ENCODE results near the gene CEBPG.

Gene CEBPG

DNA sequence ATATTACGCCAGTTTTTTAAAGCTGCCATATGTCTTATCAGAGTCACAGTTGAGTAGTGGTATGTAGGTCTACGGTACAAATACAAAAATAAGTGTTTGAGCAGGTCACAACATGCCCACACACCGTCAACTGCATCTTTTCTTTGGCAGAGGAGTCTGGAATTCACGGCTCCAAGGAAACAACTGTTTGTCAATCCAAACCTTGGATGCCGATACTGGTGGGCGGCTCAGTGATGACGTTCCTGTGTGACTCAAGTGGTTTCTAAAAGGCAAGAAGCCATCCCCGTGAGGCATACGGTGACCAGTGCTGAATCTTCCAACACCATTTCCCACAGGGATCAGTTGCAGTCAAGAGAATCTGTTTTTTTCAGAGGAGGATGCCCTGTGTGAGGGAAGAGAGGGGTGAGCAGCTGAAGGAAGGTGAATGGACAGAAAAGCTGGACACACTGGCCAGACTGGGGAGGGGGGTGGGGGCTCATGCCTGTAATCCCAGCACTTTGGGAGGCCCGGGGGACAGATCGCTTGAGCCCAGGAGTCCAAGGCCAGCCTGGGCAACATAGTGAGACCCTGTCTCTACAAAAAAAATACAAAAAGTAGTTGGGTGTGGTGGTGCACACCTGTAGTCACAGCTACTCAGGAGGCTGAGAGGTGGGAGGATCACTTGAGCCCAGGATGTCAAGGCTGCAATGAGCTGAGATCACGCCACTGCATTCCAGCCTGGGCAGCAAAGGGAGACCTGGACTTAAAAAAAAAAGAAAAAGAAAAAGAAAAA, 22.8 kb upstream of the CEBPG start:
- Histone ChIP-seq H3K9ac (ENCODE audit: low read length in 2 of 2) (no peak overlapping the region), H3K27ac (ENCODE audit: low read length) (no peak overlapping the region), H3K4me3 (ENCODE audit: low read length in 2 of 2) (no peak overlapping the region), H3K9me3 (ENCODE audit: control insufficient read depth in 2 of 2, low read length in 2 of 2) (no peaks in the 10 kb centered on the region), H3K27me3 (ENCODE audit: control insufficient read depth in 1 of 2, insufficient read depth in 2 of 2, low read length in 2 of 2) (peaks cover 2 to 4% of the 10 kb centered on the region in 2 donors), H3K4me1 (ENCODE audit: control insufficient read depth, insufficient read depth, low read length) (no peaks in the 10 kb centered on the region), H3K36me3 (ENCODE audit: control insufficient read depth in 2 of 2, insufficient read depth in 2 of 2, low read length in 2 of 2) (no peaks in the 10 kb centered on the region)

DNA sequence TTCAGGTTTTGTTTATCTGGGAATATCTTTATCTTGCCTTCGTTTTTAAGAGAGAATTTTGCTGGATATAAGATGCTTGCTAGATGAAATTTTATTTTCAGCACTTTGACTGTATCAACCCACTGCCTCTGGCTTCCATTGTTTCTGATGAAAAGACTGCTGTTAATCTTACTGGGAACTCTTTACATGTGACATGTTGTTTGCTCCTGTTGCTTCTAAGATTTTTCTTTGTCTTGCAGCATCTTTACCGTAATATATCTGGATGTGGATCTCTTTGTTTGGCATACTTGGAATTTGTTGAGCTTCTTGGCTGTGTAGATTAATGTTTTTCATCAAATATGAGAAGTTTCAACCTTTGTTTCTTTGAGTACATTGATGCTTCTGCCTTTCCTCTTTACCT, 18.0 kb upstream of the CEBPG start:
- Histone ChIP-seq H3K27me3 (ENCODE audit: control insufficient read depth in 1 of 2, insufficient read depth in 2 of 2, low read length in 2 of 2) (peaks cover 0 to 2% of the 10 kb centered on the region in 2 donors), H3K4me3 (ENCODE audit: low read length in 2 of 2) (no peak overlapping the region), H3K36me3 (ENCODE audit: control insufficient read depth in 2 of 2, insufficient read depth in 2 of 2, low read length in 2 of 2) (no peaks in the 10 kb centered on the region)

DNA sequence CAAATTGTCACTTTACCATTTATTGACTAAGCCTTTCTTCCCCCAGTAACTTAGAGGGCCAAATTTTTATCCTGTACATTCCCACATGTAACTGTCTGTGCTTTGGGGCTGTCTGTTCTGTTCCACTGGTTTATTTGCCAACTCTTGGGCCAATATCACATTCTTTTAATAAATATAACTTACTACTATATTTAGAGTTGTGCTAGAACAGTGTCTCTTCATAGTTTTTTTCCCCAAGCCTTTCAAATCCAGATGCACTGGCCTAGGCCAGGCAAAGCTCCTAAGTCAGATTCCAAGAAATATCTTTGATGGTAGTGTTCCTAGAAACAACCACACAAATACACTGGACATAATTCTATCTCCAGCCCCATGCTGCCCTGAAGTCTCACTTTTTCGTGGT, 16.0 kb upstream of the CEBPG start:
- Histone ChIP-seq H3K4me1 (ENCODE audit: control insufficient read depth, insufficient read depth, low read length) (no peaks in the 10 kb centered on the region), H3K9ac (ENCODE audit: low read length in 2 of 2) (no peak overlapping the region), H3K36me3 (ENCODE audit: control insufficient read depth in 2 of 2, insufficient read depth in 2 of 2, low read length in 2 of 2) (no peaks in the 10 kb centered on the region), H3K4me3 (ENCODE audit: low read length in 2 of 2) (no peak overlapping the region), H3K27me3 (ENCODE audit: control insufficient read depth in 1 of 2, insufficient read depth in 2 of 2, low read length in 2 of 2) (peaks cover 0 to 4% of the 10 kb centered on the region in 2 donors), H3K9me3 (ENCODE audit: control insufficient read depth in 2 of 2, low read length in 2 of 2) (no peaks in the 10 kb centered on the region), H3K27ac (ENCODE audit: low read length) (no peak overlapping the region)

More for the DNA sequence above, 18.0 kb upstream of the CEBPG start:
- Histone ChIP-seq H3K27ac (ENCODE audit: low read length) (no peak overlapping the region), H3K9me3 (ENCODE audit: control insufficient read depth in 2 of 2, low read length in 2 of 2) (no peaks in the 10 kb centered on the region), H3K4me1 (ENCODE audit: control insufficient read depth, insufficient read depth, low read length) (no peaks in the 10 kb centered on the region), H3K9ac (ENCODE audit: low read length in 2 of 2) (no peak overlapping the region)

DNA sequence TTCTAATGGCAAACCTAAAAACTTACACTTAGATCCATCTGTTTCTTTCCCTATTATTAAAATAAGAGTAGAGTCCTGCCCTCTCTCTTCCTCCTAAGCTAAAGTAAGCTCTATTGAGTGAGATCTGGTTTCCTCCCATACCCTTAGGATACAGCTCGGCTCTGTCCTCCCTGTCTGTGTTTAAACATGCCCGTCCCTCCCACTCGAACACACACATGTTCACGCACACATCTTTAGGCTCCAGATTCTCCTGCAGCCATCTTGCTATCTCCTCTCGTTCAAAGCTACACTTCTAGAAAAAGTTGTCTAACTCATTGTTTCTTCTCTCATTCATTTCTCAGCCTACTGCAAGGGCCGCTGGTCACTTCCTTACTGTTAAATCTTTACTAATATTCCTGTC, 15.1 kb upstream of the CEBPG start:
- no peak overlapping the region for H3K4me3 ChIP-seq (ENCODE audit: low read length in 2 of 2)
- H3K27ac ChIP-seq (ENCODE audit: low read length), result no peak overlapping the region
- H3K9me3 ChIP-seq (ENCODE audit: control insufficient read depth in 2 of 2, low read length in 2 of 2), result no peaks in the 10 kb centered on the region
- no peaks in the 10 kb centered on the region for H3K36me3 ChIP-seq (ENCODE audit: control insufficient read depth in 2 of 2, insufficient read depth in 2 of 2, low read length in 2 of 2)
- no peaks in the 10 kb centered on the region for H3K4me1 ChIP-seq (ENCODE audit: control insufficient read depth, insufficient read depth, low read length)
- H3K9ac ChIP-seq (ENCODE audit: low read length in 2 of 2), result no peak overlapping the region
- peaks cover 0 to 5% of the 10 kb centered on the region in 2 donors for H3K27me3 ChIP-seq (ENCODE audit: control insufficient read depth in 1 of 2, insufficient read depth in 2 of 2, low read length in 2 of 2)

DNA sequence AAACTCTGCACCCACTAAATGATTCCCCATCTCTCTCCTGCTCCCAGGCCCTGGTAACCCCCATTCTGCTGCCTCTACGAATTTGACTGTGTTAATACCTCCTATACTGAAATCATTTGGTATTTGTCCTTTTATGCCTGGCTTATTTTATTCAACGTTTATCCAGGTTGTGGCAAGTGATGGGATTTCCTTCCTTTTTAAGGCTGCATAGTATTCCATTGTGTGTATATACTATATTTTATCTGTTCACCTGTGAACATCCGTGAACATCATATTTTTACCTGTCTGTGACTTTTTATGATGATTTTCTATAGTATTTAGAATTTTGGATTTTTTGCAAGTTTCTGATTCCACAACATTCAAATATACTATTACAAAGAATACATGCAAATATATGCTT, 13.9 kb upstream of the CEBPG start:
- no peaks in the 10 kb centered on the region for H3K36me3 ChIP-seq (ENCODE audit: control insufficient read depth in 2 of 2, insufficient read depth in 2 of 2, low read length in 2 of 2)
- no peak overlapping the region for H3K4me3 ChIP-seq (ENCODE audit: low read length in 2 of 2)
- no peak overlapping the region for H3K27ac ChIP-seq (ENCODE audit: low read length)
- H3K4me1 ChIP-seq (ENCODE audit: control insufficient read depth, insufficient read depth, low read length), result no peaks in the 10 kb centered on the region
- H3K9ac ChIP-seq (ENCODE audit: low read length in 2 of 2), result no peak overlapping the region
- H3K27me3 ChIP-seq (ENCODE audit: control insufficient read depth in 1 of 2, insufficient read depth in 2 of 2, low read length in 2 of 2), result peaks cover 0 to 5% of the 10 kb centered on the region in 2 donors
- no peaks in the 10 kb centered on the region for H3K9me3 ChIP-seq (ENCODE audit: control insufficient read depth in 2 of 2, low read length in 2 of 2)

DNA sequence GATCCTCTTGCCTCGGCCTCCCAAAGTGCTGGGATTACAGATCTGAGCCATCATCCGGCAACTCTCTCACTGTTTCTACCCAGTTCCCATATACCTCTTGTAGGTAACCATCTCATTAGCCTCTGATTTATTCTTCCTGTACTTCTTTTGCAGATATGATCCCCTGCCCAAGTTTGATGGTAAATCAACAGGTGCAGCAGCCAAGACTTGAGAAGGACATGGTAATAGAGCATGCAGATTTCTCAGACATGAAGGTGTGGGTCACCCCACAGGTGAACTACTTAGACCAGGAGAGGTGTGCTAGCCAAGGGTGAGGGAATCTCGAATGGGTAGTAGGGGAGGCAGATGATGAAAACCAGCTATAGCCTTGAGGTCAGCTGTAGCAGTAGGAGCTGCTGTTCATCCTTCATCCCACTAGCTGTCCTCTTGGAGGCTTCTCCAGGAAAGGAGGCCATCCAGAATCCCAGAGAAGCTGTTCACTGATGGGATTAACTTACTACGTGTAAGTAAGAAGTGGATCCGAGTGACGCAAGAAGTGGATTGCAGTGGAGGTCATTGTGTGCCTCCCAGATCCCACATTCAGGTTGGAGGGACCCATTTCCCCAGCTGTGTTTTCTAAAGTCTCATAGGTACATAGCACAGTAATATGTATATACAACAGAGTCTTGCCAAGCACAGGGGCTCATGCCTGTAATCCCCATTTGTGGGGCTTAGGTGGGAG, 10.8 kb upstream of the CEBPG start:
- no peak overlapping the region for H3K9ac ChIP-seq (ENCODE audit: low read length in 2 of 2)
- no peaks in the 10 kb centered on the region for H3K4me1 ChIP-seq (ENCODE audit: control insufficient read depth, insufficient read depth, low read length)
- no peaks in the 10 kb centered on the region for H3K9me3 ChIP-seq (ENCODE audit: control insufficient read depth in 2 of 2, low read length in 2 of 2)
- no peak overlapping the region for H3K27ac ChIP-seq (ENCODE audit: low read length)
- no peaks in the 10 kb centered on the region for H3K36me3 ChIP-seq (ENCODE audit: control insufficient read depth in 2 of 2, insufficient read depth in 2 of 2, low read length in 2 of 2)
- H3K27me3 ChIP-seq (ENCODE audit: control insufficient read depth in 1 of 2, insufficient read depth in 2 of 2, low read length in 2 of 2), result peaks cover 0 to 5% of the 10 kb centered on the region in 2 donors
- no peak overlapping the region for H3K4me3 ChIP-seq (ENCODE audit: low read length in 2 of 2)

DNA sequence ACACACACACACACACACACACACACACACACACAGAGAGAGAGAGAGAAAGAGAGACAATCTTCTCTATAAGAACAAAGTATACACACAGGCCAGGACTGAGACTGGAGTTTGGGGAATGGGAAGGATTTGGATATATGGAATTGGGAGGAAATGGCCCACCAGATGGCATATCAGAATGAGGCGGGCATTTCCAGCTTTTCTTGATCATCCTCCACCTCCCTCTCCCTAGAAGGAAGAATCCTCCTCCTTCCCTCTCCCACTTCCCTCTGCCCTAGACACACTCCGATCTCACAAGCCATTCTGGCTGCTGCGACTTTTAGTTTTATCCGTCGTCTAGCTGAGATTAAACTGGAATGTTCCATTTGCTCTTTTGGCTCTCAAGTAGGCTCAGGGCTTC, 10.0 kb upstream of the CEBPG start:
- peaks cover 0 to 5% of the 10 kb centered on the region in 2 donors for H3K27me3 ChIP-seq (ENCODE audit: control insufficient read depth in 1 of 2, insufficient read depth in 2 of 2, low read length in 2 of 2)
- no peaks in the 10 kb centered on the region for H3K4me1 ChIP-seq (ENCODE audit: control insufficient read depth, insufficient read depth, low read length)
- H3K9me3 ChIP-seq (ENCODE audit: control insufficient read depth in 2 of 2, low read length in 2 of 2), result no peaks in the 10 kb centered on the region

DNA sequence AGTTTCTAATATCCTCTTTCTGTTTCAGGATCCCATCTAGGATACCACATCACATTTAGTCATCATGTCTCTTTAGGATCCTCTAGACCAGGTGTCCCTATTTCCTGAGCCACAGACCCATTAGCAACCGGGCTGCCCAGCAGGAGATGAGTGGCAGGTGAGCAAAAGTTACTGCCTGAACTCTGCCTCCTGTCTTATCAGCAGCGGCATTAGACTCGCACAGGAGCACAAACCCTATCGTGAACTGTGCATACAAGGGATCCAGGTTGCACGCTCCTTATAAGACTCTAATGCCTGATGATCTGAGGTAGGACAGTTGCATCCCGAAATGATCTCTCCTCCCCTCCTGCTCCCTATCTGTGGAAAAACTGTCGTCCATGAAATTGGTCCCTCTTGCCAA, 7.8 kb upstream of the CEBPG start:
- no peak overlapping the region for H3K9ac ChIP-seq (ENCODE audit: low read length in 2 of 2)
- H3K27me3 ChIP-seq (ENCODE audit: control insufficient read depth in 1 of 2, insufficient read depth in 2 of 2, low read length in 2 of 2), result peaks cover 0 to 5% of the 10 kb centered on the region in 2 donors
- no peak overlapping the region for H3K4me3 ChIP-seq (ENCODE audit: low read length in 2 of 2)
- no peaks in the 10 kb centered on the region for H3K4me1 ChIP-seq (ENCODE audit: control insufficient read depth, insufficient read depth, low read length)
- H3K27ac ChIP-seq (ENCODE audit: low read length), result no peak overlapping the region
- no peaks in the 10 kb centered on the region for H3K36me3 ChIP-seq (ENCODE audit: control insufficient read depth in 2 of 2, insufficient read depth in 2 of 2, low read length in 2 of 2)
- H3K9me3 ChIP-seq (ENCODE audit: control insufficient read depth in 2 of 2, low read length in 2 of 2), result no peaks in the 10 kb centered on the region

More for the DNA sequence above, 10.0 kb upstream of the CEBPG start:
- H3K36me3 ChIP-seq (ENCODE audit: control insufficient read depth in 2 of 2, insufficient read depth in 2 of 2, low read length in 2 of 2), result no peaks in the 10 kb centered on the region
- no peak overlapping the region for H3K4me3 ChIP-seq (ENCODE audit: low read length in 2 of 2)
- H3K9ac ChIP-seq (ENCODE audit: low read length in 2 of 2), result no peak overlapping the region
- H3K27ac ChIP-seq (ENCODE audit: low read length), result no peak overlapping the region

DNA sequence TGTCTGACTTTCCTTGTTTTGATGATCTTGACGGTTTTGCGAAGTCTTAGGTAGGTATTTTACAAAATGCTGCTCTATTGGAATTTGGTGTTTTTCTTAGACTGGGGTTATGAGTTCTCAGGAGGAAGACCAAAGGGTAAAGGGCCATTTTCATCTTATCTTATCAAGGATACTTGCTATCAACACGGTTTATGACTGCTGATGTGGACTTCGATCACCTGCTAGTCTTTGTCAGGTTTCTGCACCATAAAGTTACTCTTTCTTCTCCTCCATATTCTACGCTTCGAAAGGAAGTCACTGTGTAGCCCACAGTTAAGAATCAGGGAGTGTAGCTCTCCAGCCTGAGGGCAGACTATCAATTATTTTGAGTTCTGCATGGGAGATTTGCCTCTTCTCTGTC, 7.4 kb upstream of the CEBPG start:
- Histone ChIP-seq H3K27ac (ENCODE audit: low read length) (no peak overlapping the region), H3K27me3 (ENCODE audit: control insufficient read depth in 1 of 2, insufficient read depth in 2 of 2, low read length in 2 of 2) (peaks cover 0 to 3% of the 10 kb centered on the region in 2 donors), H3K4me1 (ENCODE audit: control insufficient read depth, insufficient read depth, low read length) (no peaks in the 10 kb centered on the region), H3K4me3 (ENCODE audit: low read length in 2 of 2) (no peak overlapping the region), H3K9me3 (ENCODE audit: control insufficient read depth in 2 of 2, low read length in 2 of 2) (no peaks in the 10 kb centered on the region), H3K36me3 (ENCODE audit: control insufficient read depth in 2 of 2, insufficient read depth in 2 of 2, low read length in 2 of 2) (no peaks in the 10 kb centered on the region), H3K9ac (ENCODE audit: low read length in 2 of 2) (no peak overlapping the region)

DNA sequence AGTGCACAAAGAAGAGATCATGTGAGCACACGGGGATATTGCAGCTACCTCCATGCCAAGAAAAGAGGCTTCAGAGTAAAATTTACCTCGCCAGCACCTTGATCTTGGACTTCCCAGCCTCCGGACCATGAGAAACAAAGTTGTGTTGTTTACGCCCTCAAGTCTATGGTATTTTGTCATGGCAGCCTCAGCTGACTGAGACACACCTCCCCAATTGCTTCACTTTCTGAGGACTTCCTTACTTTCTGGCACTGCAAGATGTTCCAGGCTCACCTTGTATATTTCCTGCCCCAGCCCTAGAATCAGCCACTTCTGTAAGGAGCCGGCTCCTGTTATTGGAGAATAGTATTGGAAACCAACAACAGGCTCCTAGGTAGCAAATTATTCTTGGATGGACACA, 6.6 kb upstream of the CEBPG start:
- Histone ChIP-seq H3K27ac (ENCODE audit: low read length) (no peak overlapping the region), H3K27me3 (ENCODE audit: control insufficient read depth in 1 of 2, insufficient read depth in 2 of 2, low read length in 2 of 2) (peaks cover 0 to 2% of the 10 kb centered on the region in 2 donors)

More for the DNA sequence above, 6.6 kb upstream of the CEBPG start:
- no peaks in the 10 kb centered on the region for H3K4me1 ChIP-seq (ENCODE audit: control insufficient read depth, insufficient read depth, low read length)
- H3K4me3 ChIP-seq (ENCODE audit: low read length in 2 of 2), result no peak overlapping the region
- H3K9ac ChIP-seq (ENCODE audit: low read length in 2 of 2), result no peak overlapping the region
- no peaks in the 10 kb centered on the region for H3K9me3 ChIP-seq (ENCODE audit: control insufficient read depth in 2 of 2, low read length in 2 of 2)
- no peaks in the 10 kb centered on the region for H3K36me3 ChIP-seq (ENCODE audit: control insufficient read depth in 2 of 2, insufficient read depth in 2 of 2, low read length in 2 of 2)

Measured in stomach smooth muscle (tissue), 2 donors.